ENCODE data around the gene CMTM5.
"Not testable (repeated sequence)": the region's sequence is repeated elsewhere in the genome, so short reads cannot be mapped to it uniquely, and the experiment has no call there.

CMTM5 gene

GRCh38 chr14:23414906-23415820 is 38.3 kb downstream of the CMTM5 start:
- DNase-seq (ENCODE audit: low spot score) = no peak

GRCh38 chr14:23415821-23416778 is 39.3 kb downstream of the CMTM5 start:
- DNase-seq (ENCODE audit: low spot score) = no peak

DNA sequence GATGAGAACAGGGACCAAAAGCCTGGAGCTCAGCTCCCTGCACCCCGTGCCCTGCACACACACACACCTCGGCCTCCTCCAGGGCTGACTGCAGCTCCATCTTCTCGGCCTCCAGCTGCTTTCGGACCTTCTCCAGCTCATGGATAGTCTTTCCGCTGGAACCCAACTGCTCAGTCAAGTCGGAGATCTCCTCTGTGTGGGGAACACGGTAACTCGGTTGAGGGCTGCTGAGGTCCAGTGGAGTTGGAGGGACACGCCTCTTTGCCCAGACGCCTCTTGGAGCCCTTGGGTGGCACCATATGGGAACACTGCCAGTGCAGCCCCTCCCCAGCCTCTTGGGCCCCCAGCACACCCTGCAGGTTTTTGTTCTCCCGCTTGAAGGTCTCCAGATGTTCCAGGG is 40.0 kb downstream of the CMTM5 start:
- DNase-seq (ENCODE audit: low spot score) = no peak

DNA sequence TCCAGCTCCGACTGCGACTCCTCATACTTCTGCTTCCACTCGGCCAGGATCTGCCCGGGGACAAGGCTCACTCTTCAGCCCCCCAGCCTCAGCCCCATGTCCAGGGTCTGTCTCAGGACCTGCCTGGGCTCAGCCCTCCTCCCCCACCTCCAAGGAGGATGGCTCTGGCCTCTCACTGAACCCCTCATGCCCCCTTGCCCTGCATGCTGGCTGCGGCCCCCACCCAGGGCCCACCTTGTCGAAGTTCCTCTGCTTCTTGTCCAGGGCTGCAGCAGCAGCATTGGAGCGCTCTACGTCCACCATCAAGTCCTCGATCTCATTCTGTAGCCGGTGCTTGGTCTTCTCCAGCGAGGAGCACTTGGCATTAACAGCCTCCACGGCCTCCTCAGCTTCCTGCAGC is 40.4 kb downstream of the CMTM5 start:
- not testable (repeated sequence) for DNase-seq (ENCODE audit: low spot score)

DNA sequence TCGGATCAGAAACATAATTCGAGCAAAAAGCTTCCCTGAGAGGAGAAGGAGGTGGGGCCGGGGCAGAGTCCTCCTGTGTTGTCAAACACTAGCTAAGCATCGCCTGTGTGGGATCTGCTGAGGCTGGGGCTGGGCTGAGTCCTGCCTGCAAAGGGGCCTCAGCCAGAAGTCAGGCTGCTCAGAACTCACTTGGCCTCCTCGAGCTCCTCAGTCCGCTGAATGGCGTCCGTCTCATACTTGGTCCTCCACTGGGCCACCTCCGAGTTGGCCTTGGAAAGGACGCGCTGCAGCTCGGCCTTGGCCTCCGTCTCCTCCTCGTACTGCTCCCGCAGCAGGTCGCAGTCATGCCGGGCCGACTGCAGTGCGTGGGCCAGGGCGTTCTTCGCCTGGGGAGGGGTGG is 41.2 kb downstream of the CMTM5 start:
- DNase-seq (ENCODE audit: low spot score) = no peak

- not testable (repeated sequence) for DNase-seq (ENCODE audit: low spot score)
These were observed 42.8 kb downstream of the CMTM5 start for GRCh38 chr14:23419646-23420045.

GRCh38 chr14:23421594-23421993 is 44.7 kb downstream of the CMTM5 start:
- DNase-seq (ENCODE audit: low spot score) = no peak

GRCh38 chr14:23423657-23424056 is 46.8 kb downstream of the CMTM5 start:
- no peak for DNase-seq (ENCODE audit: low spot score)

DNA sequence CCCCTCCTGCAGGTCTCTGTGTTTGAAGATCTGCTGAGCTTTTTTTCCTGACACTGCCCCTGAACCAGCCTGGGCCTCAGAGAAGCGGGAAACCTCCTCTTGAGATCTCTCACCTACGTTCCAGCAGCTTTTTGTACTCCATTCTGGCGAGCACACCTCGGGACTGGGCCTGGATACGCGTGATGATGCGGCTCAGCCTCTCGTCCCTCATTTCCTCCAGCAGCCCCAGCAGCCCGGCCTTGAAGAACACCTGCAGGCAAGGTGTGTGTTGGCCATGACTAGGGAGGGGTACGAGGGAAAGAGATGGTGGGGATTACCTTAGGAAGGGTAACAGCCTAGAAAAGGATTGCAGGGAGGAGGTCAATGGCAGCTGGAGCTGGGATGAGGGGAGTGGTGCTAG is 48.3 kb downstream of the CMTM5 start:
- DNase-seq (ENCODE audit: low spot score) = no peak

- not testable (repeated sequence) for DNase-seq (ENCODE audit: low spot score)
These were observed 49.0 kb downstream of the CMTM5 start for GRCh38 chr14:23425798-23426197.

DNA sequence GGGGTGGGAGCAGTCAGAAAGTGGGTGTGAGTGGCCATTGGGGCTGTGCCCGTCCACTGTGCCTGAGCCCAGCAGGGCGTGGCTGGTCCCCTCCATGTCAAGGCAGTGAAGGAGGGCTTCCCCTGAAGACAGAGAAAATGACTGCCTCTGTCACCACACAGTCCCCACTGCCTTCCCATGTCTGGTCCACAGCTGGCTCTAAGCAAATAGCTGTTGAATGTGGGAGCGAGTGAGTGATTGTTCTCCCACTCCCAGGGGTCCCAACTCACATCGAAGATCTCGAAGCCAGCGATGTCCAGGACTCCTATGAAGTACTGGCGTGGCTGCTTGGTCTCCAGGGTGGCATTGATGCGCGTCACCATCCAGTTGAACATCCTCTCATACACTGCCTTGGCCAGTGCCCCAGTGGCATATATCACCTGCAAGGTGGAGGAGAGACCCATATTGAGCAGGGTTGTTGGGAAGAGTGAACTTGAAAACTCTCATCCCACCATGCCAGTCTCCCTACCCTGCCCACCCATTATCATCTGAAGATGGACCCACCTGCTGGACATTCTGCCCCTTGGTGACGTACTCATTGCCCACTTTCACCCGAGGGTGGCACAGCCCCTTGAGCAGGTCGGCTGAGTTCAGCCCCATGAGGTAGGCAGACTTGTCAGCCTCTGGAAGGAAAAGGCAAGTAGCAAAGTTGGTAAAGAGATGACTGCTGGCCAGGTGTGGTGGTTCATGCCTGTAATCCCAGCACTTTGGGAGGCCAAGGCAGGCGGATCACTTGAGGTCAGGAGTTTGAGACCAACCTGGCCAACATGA is 52.0 kb downstream of the CMTM5 start:
- DNase-seq (ENCODE audit: low spot score) = no peak

Measured in CD4-positive, alpha-beta T cell treated with Interleukin-2 at 100 ng/mL for 4 hours (primary cell).